KOPT-K1 (cell line): ENCODE data around the gene TUB.

Experiments used
- H3K27ac ChIP-seq: fragments of 200-600 bp; sonication (generic); 2 replicates; pipeline ENCODE4 v1.5.1; 2016; ENCODE audit warnings: antibody characterized with exemption, mild to moderate bottlenecking, low read depth, low read length; ENCODE audit not compliant: poor library complexity, severe bottlenecking
- H3K36me3 ChIP-seq: fragments of 200-600 bp; sonication (generic); 2 replicates; pipeline ENCODE4 v1.5.1; 2017; ENCODE audit warnings: antibody characterized with exemption, mild to moderate bottlenecking, low read length, moderate library complexity; ENCODE audit not compliant: insufficient read depth
- H3K9me3 ChIP-seq: fragments of 200-600 bp; sonication (generic); 2 replicates; pipeline ENCODE4 v1.5.1; 2017; ENCODE audit warnings: antibody characterized with exemption, low read length, mild to moderate bottlenecking; ENCODE audit not compliant: insufficient read depth, poor library complexity, severe bottlenecking

The TUB gene

DNA sequence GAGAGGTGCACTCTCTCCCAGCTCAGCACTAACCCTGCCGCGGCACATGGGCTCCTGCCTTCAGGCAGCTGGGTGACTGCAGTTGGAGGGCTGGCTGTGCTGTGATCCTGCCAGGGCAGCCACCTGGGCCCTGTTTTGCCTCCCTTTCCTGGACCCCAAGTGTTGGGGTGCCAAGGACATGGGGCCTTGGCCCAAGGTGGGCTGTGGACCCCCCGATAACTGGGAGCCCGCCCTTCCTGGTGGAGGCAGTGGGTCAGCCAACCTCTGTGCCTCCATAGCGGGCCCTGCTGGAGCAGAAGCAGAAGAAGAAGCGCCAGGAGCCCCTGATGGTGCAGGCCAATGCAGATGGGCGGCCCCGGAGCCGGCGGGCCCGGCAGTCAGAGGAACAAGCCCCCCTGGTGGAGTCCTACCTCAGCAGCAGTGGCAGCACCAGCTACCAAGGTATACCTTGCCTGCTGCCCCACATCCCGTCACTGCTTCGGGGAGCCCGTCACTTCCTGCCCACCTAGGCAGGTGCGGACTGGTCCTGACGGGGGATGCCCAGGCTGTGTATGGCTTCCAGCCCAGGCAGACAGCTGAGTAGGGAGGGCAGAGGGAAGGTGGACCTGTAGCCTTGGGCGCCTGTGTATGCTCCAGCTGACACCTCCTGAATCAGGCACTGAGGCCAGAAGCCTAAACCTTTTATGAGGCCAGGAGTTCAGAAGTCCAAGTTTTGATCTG, 8.9 kb downstream of the TUB start:
- Histone ChIP-seq H3K36me3 (no peaks in the 10 kb centered on the region), H3K9me3 (no peaks in the 10 kb centered on the region), H3K27ac (no peak overlapping the region)

GRCh38 chr11:8090756-8091155, 9.7 kb downstream of the TUB start:
- Histone ChIP-seq H3K27ac (no peak overlapping the region), H3K36me3 (no peaks in the 10 kb centered on the region), H3K9me3 (no peaks in the 10 kb centered on the region)

GRCh38 chr11:8091721-8092120, 10.7 kb downstream of the TUB start:
- no peak overlapping the region for H3K27ac ChIP-seq
- H3K9me3 ChIP-seq = no peaks in the 10 kb centered on the region
- H3K36me3 ChIP-seq = no peaks in the 10 kb centered on the region

DNA sequence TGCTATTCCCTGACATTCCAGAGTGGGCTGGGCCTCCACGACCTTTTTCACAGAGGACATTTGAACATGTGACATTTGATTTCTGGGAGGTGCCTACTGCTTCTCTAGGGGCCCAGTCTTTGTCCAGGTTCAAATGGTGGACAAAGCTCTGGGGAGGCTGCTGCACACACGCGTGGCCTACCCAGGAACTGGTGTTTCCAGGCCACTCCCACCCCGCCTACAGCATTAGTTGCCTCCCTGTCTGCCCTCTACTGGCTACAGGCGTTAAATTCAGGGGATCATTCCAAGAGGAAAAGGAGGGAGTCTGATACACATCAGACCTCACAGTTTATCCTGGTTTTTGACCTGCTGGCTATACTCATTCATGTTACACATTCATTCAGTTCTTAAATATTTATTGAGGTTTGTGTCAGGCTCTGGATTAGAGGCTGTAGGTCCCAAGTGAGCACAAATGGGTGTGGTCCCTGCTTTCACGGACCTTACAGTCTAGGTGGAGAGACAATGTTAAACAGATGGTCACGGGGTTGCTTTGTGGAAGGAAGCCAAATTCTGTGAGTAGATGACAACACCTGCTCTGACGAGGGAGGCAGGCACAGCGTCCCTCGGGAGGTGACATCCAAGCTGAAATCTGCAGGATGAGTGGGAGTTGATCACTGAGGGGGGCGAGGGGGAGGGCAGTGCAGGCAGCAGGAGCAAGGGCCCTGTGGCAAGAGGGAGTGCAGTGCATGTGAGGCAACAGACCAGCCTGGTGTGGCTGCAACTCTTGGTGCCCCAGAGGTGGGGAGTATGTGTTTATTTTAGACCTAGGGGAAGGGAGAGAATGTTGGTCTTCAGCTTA, 11.8 kb downstream of the TUB start:
- no peaks in the 10 kb centered on the region for H3K36me3 ChIP-seq
- H3K9me3 ChIP-seq = no peaks in the 10 kb centered on the region
- no peak overlapping the region for H3K27ac ChIP-seq

DNA sequence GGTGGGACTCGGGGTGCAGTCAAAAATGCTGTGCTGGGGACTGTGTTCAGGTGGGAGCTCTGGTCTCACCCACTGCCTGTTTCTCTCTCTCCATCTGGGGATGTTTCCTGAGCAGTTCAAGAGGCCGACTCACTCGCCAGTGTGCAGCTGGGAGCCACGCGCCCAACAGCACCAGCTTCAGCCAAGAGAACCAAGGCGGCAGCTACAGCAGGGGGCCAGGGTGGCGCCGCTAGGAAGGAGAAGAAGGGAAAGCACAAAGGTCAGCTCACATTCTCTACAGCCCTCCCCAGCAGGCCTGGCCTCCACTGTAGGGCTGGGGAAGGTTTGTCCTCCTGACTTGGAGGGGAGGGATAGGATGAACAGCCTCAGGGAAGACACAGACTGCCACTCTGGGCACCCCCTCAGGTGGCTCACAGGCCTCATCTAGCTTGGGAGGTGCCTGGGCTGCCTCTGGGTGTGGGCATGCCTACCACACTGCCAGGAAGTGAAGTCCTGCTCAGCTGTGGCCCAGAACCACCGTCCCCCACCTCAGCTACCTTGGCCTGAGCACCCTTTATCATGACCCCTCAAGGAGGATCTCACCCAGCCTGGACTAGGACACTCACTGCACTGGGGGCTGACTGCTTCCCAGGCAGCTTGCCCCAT, 13.0 kb downstream of the TUB start:
- H3K9me3 ChIP-seq = no peaks in the 10 kb centered on the region
- H3K36me3 ChIP-seq = no peaks in the 10 kb centered on the region
- H3K27ac ChIP-seq = no peak overlapping the region

DNA sequence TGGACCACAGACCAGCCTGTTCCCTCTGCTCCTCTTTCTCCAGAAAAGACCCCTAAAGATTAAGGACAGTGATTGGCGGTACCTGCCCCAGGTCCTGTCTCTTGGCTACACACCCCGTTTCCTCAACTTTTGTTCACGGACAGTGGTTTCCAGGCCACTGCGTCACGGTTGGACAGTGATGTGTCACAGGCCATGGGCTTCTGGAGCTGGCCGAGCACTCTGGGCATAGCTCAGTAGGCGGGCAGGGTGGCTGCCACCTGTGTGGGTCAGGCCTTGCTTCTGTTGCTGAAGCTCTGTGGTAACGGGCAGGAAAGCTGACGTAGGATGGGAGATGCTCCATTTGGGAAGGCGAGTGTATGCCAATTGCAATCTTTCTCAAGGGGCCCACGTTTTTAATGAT, 13.6 kb downstream of the TUB start:
- Histone ChIP-seq H3K27ac (no peak overlapping the region), H3K9me3 (no peaks in the 10 kb centered on the region), H3K36me3 (no peaks in the 10 kb centered on the region)

GRCh38 chr11:8095371-8095770, 14.4 kb downstream of the TUB start:
- Histone ChIP-seq H3K27ac (no peak overlapping the region), H3K9me3 (no peaks in the 10 kb centered on the region), H3K36me3 (no peaks in the 10 kb centered on the region)

GRCh38 chr11:8095806-8096522, 15.0 kb downstream of the TUB start:
- Histone ChIP-seq H3K36me3 (no peaks in the 10 kb centered on the region), H3K9me3 (no peaks in the 10 kb centered on the region), H3K27ac (no peak overlapping the region)

GRCh38 chr11:8096575-8096974, 15.6 kb downstream of the TUB start:
- Histone ChIP-seq H3K27ac (no peak overlapping the region), H3K36me3 (no peaks in the 10 kb centered on the region), H3K9me3 (no peaks in the 10 kb centered on the region)

DNA sequence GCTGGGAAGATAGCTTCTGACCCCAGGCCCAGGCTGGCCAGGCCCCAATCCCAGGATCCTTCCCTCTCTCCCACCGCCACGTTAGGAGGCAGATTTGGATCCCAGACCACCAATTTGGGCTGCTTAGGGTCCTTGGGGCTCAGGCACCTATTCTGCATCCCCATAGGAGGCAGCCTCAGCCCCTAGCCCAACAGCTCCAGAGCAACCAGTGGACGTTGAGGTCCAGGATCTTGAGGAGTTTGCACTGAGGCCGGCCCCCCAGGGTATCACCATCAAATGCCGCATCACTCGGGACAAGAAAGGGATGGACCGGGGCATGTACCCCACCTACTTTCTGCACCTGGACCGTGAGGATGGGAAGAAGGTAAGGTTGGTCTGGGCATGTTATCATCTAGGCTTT, 16.1 kb downstream of the TUB start:
- no peaks in the 10 kb centered on the region for H3K36me3 ChIP-seq
- H3K9me3 ChIP-seq = no peaks in the 10 kb centered on the region
- no peak overlapping the region for H3K27ac ChIP-seq

DNA sequence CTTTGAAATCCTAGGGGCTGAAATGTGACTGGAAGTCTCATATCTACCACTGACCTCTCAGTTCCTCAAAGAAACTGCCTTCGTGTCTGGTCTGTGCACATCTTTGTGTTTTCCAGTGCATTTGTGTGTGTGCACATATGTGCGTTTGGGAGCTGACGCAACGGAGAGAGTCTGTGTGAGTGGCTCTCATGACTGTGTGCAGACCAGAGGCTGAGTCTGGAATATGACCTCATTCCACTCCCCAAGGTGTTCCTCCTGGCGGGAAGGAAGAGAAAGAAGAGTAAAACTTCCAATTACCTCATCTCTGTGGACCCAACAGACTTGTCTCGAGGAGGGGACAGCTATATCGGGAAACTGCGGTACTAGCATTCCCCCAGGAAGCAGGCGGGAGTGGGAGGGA, 16.5 kb downstream of the TUB start:
- no peak overlapping the region for H3K27ac ChIP-seq

DNA sequence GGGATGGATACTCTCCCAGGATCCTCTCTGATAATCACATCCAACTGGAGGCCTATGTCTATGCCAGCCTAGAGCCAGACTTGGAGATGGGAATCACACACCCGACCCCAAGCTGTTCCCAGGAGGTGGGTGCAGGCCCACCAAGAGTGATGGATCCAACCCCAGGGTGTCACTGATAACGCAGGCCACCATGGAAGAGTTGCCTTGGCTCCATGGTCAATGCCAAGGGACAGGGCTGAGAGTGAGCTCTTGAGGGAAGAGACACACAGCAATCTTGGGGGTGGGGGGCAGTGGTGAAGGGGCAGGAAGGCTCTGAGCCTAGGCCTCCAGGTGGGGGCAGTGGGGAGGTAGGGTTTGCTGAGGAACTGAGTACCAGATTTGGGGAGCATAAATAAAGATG, 16.9 kb downstream of the TUB start:
- no peaks in the 10 kb centered on the region for H3K9me3 ChIP-seq
- H3K36me3 ChIP-seq = no peaks in the 10 kb centered on the region
- no peak overlapping the region for H3K27ac ChIP-seq

More for the DNA sequence above, 16.5 kb downstream of the TUB start:
- no peaks in the 10 kb centered on the region for H3K36me3 ChIP-seq
- no peaks in the 10 kb centered on the region for H3K9me3 ChIP-seq

DNA sequence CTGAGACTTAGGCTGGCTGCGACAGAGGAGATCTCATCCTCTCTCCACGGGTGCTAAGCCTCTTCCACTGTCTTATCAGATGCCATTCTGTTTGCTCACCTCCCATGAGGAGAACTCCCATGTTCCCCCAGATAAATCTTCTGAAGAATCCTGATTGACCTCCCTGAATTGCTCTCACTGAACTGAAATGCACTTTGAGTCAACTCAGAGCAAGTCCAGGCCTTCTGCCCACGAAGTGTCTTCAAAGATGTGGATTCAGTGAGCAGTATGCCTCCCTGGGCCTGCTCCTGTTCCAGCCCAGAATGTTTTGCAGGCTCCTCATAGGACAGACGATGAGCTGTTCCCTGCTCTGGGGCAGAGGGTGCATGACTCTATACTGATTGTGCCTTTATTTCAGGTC, 17.4 kb downstream of the TUB start:
- no peak overlapping the region for H3K27ac ChIP-seq
- H3K36me3 ChIP-seq = no peaks in the 10 kb centered on the region
- H3K9me3 ChIP-seq = no peaks in the 10 kb centered on the region

DNA sequence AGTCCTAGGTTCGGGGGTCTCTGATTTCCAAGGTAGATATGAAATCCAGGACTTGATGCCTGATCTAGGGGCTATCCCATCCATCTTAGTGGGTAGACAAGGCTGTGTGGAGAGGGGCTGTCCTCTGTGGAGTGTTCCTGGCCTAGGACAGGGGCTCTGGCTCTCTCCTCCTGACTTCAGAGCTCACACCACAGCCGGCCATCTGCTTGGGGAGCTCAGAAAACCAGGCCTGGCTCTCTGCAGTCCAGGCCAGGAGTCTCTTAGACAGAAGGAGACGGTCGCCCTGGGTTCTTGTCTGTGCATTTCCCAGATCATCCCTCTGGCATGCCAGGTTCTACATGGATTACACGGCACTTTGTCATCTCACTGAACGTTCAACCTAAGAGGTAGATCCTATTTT, 17.9 kb downstream of the TUB start:
- H3K27ac ChIP-seq = no peak overlapping the region
- H3K9me3 ChIP-seq = no peaks in the 10 kb centered on the region
- H3K36me3 ChIP-seq = no peaks in the 10 kb centered on the region

DNA sequence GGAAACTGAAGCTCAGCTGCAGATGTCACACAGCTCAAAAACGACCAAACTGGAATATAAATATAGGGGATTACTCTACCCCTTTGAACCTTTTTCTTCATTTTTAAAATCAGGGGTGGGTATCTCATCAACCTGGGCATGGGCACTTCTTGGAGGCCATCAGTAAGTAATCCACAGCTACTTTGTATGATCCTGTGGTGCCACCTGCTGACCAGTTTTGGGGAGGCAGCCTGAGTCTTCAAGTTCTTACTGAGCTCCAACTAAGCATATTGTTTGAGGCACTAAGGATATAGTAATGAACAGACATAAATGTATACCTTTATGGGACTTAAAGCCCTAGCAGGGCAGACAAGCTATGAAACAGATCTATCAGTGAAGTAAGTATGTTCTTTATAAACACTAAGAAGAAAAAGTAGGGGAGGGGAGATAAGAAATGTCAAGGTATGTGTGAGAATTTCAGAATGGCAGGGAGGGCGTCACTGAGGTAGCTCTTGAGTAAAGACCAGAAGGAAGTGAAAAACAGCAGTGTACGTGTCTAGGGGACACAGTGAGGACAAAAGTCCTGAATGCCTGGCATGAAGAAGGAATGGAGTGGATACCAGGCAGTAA, 18.4 kb downstream of the TUB start:
- Histone ChIP-seq H3K9me3 (no peaks in the 10 kb centered on the region), H3K27ac (no peak overlapping the region), H3K36me3 (no peaks in the 10 kb centered on the region)
